Measurements from ENCODE around the gene SPECC1.

- TF ChIP-seq CTCF (IDR thresholded peaks at IDR 0.05) (no peak), SMC3 (IDR thresholded peaks at IDR 0.05; ENCODE audit: low read depth, low read length) (no peak), RAD21 (IDR thresholded peaks at IDR 0.05; ENCODE audit: low read length) (no peak), USF2 (IDR thresholded peaks at IDR 0.05; ENCODE audit: borderline replicate concordance, low read depth, low read length) (no peak), GABPA (IDR thresholded peaks at IDR 0.05; ENCODE audit: low read depth) (no peak), IRF3 (IDR thresholded peaks at IDR 0.05; ENCODE audit: low read depth, low read length) (no peak), POLR2AphosphoS5 (IDR thresholded peaks at IDR 0.05; ENCODE audit: low read depth, low read length) (no peak)
- TF ChIP-seq, protein P1, sequence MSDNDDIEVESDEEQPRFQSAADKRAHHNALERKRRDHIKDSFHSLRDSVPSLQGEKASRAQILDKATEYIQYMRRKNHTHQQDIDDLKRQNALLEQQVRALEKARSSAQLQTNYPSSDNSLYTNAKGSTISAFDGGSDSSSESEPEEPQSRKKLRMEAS (IDR thresholded peaks at IDR 0.05; ENCODE audit: low read depth) = no peak
These were observed 109.1 kb downstream of the SPECC1 start for GRCh38 chr17:20118280-20118679.
